ENCODE results near the gene MUS81. TPM values are rescaled to one million over a fixed set of nuclear protein-coding genes. Genes with fewer than 3 reads are reported as not detected.

MUS81 gene
- total and polyA plus RNA-seq, 2 of the 13 experiments (the other 11 are each of a cell fraction or from before 2014, with no cell fraction given), result 25.6 to 30.2 TPM

GRCh38 chr11:65864706-65865471, 4.7 kb downstream of the MUS81 start:
- in situ Hi-C loops (cut with HindIII; ENCODE audit: extremely low pct_ligation_motif_present, low pct_unique_long_range_greater_than_20kb) (no loop called here), intact Hi-C loops (cut with micrococcal nuclease; ENCODE audit: unreplicated experiment) (no loop called here)
- no peak for DNase-seq (ENCODE audit: low spot score)
- no peaks in the 10 kb centered on the region for H3K9me3 ChIP-seq (ENCODE audit: low read length)
- TF ChIP-seq ZNF605 (CRISPR knock-in tag; IDR thresholded peaks at IDR 0.05) (no peak), ZMYM3 (CRISPR knock-in tag; IDR thresholded peaks at IDR 0.05) (no peak), TEAD3 (CRISPR knock-in tag; optimal IDR thresholded peaks at IDR 0.05; ENCODE audit: borderline replicate concordance) (no peak), ARID5B (CRISPR knock-in tag; IDR thresholded peaks at IDR 0.05) (no peak), MAFK (conservative IDR thresholded peaks at IDR 0.05 in 1 of 2, IDR thresholded peaks at IDR 0.05 in 1 of 2; ENCODE audit: low read length in 2 of 2) (no peak), ZNF24 (IDR thresholded peaks at IDR 0.05) (no peak), MTA1 (CRISPR knock-in tag; IDR thresholded peaks at IDR 0.05; ENCODE audit: borderline replicate concordance) (no peak), ZBTB7B (CRISPR knock-in tag; IDR thresholded peaks at IDR 0.05) (no peak), SMAD9 (CRISPR knock-in tag; IDR thresholded peaks at IDR 0.05) (no peak), XBP1 (CRISPR knock-in tag; IDR thresholded peaks at IDR 0.05) (no peak), GFI1 (CRISPR knock-in tag; IDR thresholded peaks at IDR 0.05; ENCODE audit: borderline replicate concordance) (no peak), ZNF766 (CRISPR knock-in tag; IDR thresholded peaks at IDR 0.05; ENCODE audit: borderline replicate concordance) (no peak), ERF (CRISPR knock-in tag; IDR thresholded peaks at IDR 0.05) (no peak), U2AF1 (optimal IDR thresholded peaks at IDR 0.05; ENCODE audit: low read depth, low read length) (no peak)
- TF ChIP-seq, protein P1, sequence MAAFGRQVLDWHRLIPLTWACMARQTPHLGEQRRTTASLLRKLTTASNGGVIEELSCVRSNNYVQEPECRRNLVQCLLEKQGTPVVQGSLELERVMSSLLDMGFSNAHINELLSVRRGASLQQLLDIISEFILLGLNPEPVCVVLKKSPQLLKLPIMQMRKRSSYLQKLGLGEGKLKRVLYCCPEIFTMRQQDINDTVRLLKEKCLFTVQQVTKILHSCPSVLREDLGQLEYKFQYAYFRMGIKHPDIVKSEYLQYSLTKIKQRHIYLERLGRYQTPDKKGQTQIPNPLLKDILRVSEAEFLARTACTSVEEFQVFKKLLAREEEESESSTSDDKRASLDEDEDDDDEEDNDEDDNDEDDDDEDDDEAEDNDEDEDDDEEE (CRISPR knock-in tag; IDR thresholded peaks at IDR 0.05), result no peak
- peaks cover 10% of the 10 kb centered on the region for H3K79me2 ChIP-seq (ENCODE audit: insufficient read depth, low read length)
- WGBS (ENCODE audit: low lambda C conversion rate), result 100% methylated on average over 8 of the region's 18 CpGs
- CTCF ChIA-PET (ENCODE audit: low intra/inter-chr PET ratio, low total read pairs), result no interaction called here
- H3K9ac ChIP-seq (ENCODE audit: insufficient read depth, low read depth, low read length), result no peak overlapping the region
- no peak overlapping the region for H2AFZ ChIP-seq (ENCODE audit: low read length)
- H4K20me1 ChIP-seq (ENCODE audit: insufficient read depth, low read length), result no peaks in the 10 kb centered on the region
- H3K4me3 ChIP-seq (replicated peaks in 1 of 3; ENCODE audit: insufficient read depth in 1 of 3, low read depth in 2 of 3, low read length in 3 of 3), result no peak overlapping the region
- no peak for FAIRE-seq
- peaks cover 16% of the 10 kb centered on the region for H3K4me1 ChIP-seq (ENCODE audit: insufficient read depth, low read length)
- H3K36me3 ChIP-seq (replicated peaks in 1 of 2; ENCODE audit: control insufficient read depth in 1 of 2, insufficient read depth in 2 of 2, low read length in 2 of 2), result peaks cover 14 to 51% of the 10 kb centered on the region in 2 experiments; a peak in 4 of 5 replicates
- no peaks in the 10 kb centered on the region for H3K27me3 ChIP-seq (ENCODE audit: control insufficient read depth in 1 of 2, insufficient read depth in 2 of 2, low read length in 2 of 2)
- no peak overlapping the region for H3K27ac ChIP-seq (ENCODE audit: extremely low read length, insufficient read depth, low read length)
- ATAC-seq, result no peak
- no peak overlapping the region for H3K4me2 ChIP-seq (ENCODE audit: low read depth, low read length)
- no TSS peak for BruUV-seq (replicated peaks)
- POLR2A ChIA-PET, result no interaction called here

Measured in HepG2 (cell line).